Effector memory CD8-positive, alpha-beta T cell (primary cell): Measurements from ENCODE around the gene STARD3.
A peak's percentile ranks its signal among the peaks of the same experiment; 100 is the strongest.
"Not testable (repeated sequence)": the region's sequence is repeated elsewhere in the genome, so short reads cannot be mapped to it uniquely, and the experiment has no call there.

Experiments
- ATAC-seq: fragments of 150-1000 bp; cut with Tn5 transposase; replicated peaks from 2 replicates; pipeline ENCODE4 v1.10.0; 2021; ENCODE audit warnings: mild to moderate bottlenecking, moderate library complexity
- DNase-seq, 3 experiments: peaks; one replicate each; pipeline ENCODE4 v3.0.0; 2021
- H3K27ac Mint-ChIP-seq, 2 donors: one replicate each; pipeline ENCODE4 v1.8.0; 2022; ENCODE audit warnings: mild to moderate bottlenecking in 2 of 2, mixed read lengths in 2 of 2, moderate library complexity in 2 of 2
- H3K27me3 Mint-ChIP-seq, 2 donors: one replicate each; pipeline ENCODE4 v1.8.0; 2022; ENCODE audit warnings: mixed read lengths in 2 of 2
- H3K36me3 Mint-ChIP-seq: one replicate; pipeline ENCODE4 v1.8.0; 2022; ENCODE audit warnings: mild to moderate bottlenecking, moderate library complexity, mixed read lengths; ENCODE audit not compliant: insufficient read depth
- H3K4me1 Mint-ChIP-seq, 2 donors: one replicate each; pipeline ENCODE4 v1.8.0; 2022; ENCODE audit warnings: low read depth in 2 of 2, mixed read lengths in 2 of 2
- H3K4me3 Mint-ChIP-seq, 2 donors: one replicate each; pipeline ENCODE4 v1.8.0; 2022; ENCODE audit warnings: mild to moderate bottlenecking in 2 of 2, mixed read lengths in 2 of 2, moderate library complexity in 2 of 2
- H3K9me3 Mint-ChIP-seq, 2 donors: one replicate each; pipeline ENCODE4 v1.8.0; 2022; ENCODE audit warnings: mixed read lengths in 2 of 2

Gene STARD3

GRCh38 chr17:39702901-39703893 is 66.3 kb downstream of the STARD3 start:
- H3K27me3 Mint-ChIP-seq, result peaks cover 28 to 40% of the 10 kb centered on the region in 2 donors
- H3K36me3 Mint-ChIP-seq, result peaks cover 3% of the 10 kb centered on the region
- H3K27ac Mint-ChIP-seq, result no peak overlapping the region
- H3K9me3 Mint-ChIP-seq, result no peaks in the 10 kb centered on the region
- no peak for DNase-seq
- peaks cover 12 to 13% of the 10 kb centered on the region in 2 donors for H3K4me1 Mint-ChIP-seq
- no peak overlapping the region for H3K4me3 Mint-ChIP-seq
- peak; percentile 37 for ATAC-seq

- peaks cover 3% of the 10 kb centered on the region for H3K36me3 Mint-ChIP-seq
- DNase-seq (no peak), ATAC-seq (no peak)
- H3K4me3 Mint-ChIP-seq, result no peak overlapping the region
- H3K27me3 Mint-ChIP-seq, result peaks cover 25 to 33% of the 10 kb centered on the region in 2 donors
- H3K4me1 Mint-ChIP-seq, result peaks cover 15 to 18% of the 10 kb centered on the region in 2 donors
- no peaks in the 10 kb centered on the region for H3K9me3 Mint-ChIP-seq
- H3K27ac Mint-ChIP-seq, result no peak overlapping the region
These were observed 67.0 kb downstream of the STARD3 start for GRCh38 chr17:39703913-39704312.

- Mint-ChIP-seq H3K27ac (no peak overlapping the region), H3K4me1 (peaks cover 20 to 21% of the 10 kb centered on the region in 2 donors), H3K36me3 (no peaks in the 10 kb centered on the region), H3K9me3 (no peaks in the 10 kb centered on the region), H3K27me3 (peaks cover 14 to 22% of the 10 kb centered on the region in 2 donors), H3K4me3 (no peak overlapping the region)
- DNase-seq, result no peak
- ATAC-seq, result no peak
These were observed 68.0 kb downstream of the STARD3 start for GRCh38 chr17:39704821-39705551.

GRCh38 chr17:39705786-39706348 is 68.9 kb downstream of the STARD3 start:
- no peak for DNase-seq
- ATAC-seq, result no peak
- peaks cover 20 to 21% of the 10 kb centered on the region in 2 donors for H3K4me1 Mint-ChIP-seq
- no peaks in the 10 kb centered on the region for H3K9me3 Mint-ChIP-seq
- no peak overlapping the region for H3K4me3 Mint-ChIP-seq
- no peak overlapping the region for H3K27ac Mint-ChIP-seq
- peaks cover 9 to 13% of the 10 kb centered on the region in 2 donors for H3K27me3 Mint-ChIP-seq
- H3K36me3 Mint-ChIP-seq, result no peaks in the 10 kb centered on the region

GRCh38 chr17:39706383-39706782 is 69.4 kb downstream of the STARD3 start:
- no peak for ATAC-seq
- Mint-ChIP-seq H3K4me1 (peaks cover 20 to 21% of the 10 kb centered on the region in 2 donors), H3K36me3 (no peaks in the 10 kb centered on the region), H3K27me3 (peaks cover 4 to 8% of the 10 kb centered on the region in 2 donors), H3K9me3 (no peaks in the 10 kb centered on the region), H3K27ac (no peak overlapping the region), H3K4me3 (no peak overlapping the region)
- no peak for DNase-seq

- H3K4me3 Mint-ChIP-seq, result peak overlapping the region; percentile 38 to 53
- no peaks in the 10 kb centered on the region for H3K36me3 Mint-ChIP-seq
- no peaks in the 10 kb centered on the region for H3K9me3 Mint-ChIP-seq
- DNase-seq, result no peak
- peak overlapping the region; percentile 77 to 87 for H3K27ac Mint-ChIP-seq
- peak; percentile 18 for ATAC-seq
- peaks cover 0 to 3% of the 10 kb centered on the region in 2 donors for H3K27me3 Mint-ChIP-seq
- H3K4me1 Mint-ChIP-seq, result peaks cover 20 to 21% of the 10 kb centered on the region in 2 donors
These were observed 70.0 kb downstream of the STARD3 start for GRCh38 chr17:39706921-39707337.

- peak overlapping the region; percentile 56 to 61 for H3K4me3 Mint-ChIP-seq
- no peaks in the 10 kb centered on the region for H3K9me3 Mint-ChIP-seq
- H3K36me3 Mint-ChIP-seq, result no peaks in the 10 kb centered on the region
- no peaks in the 10 kb centered on the region for H3K27me3 Mint-ChIP-seq
- peak overlapping the region; percentile 62 to 88 for H3K27ac Mint-ChIP-seq
- ATAC-seq (peak; percentile 66), DNase-seq (no peak)
- peaks cover 20% of the 10 kb centered on the region in 2 donors for H3K4me1 Mint-ChIP-seq
These were observed 72.5 kb downstream of the STARD3 start for GRCh38 chr17:39709319-39709997.

- Mint-ChIP-seq H3K36me3 (no peaks in the 10 kb centered on the region), H3K4me1 (peaks cover 20% of the 10 kb centered on the region in 2 donors), H3K27me3 (no peaks in the 10 kb centered on the region), H3K27ac (peak overlapping the region; percentile 62 to 88), H3K9me3 (no peaks in the 10 kb centered on the region), H3K4me3 (peak overlapping the region; percentile 56 to 61)
- ATAC-seq (no peak), DNase-seq (no peak)
These were observed 73.3 kb downstream of the STARD3 start for GRCh38 chr17:39709998-39710964.

GRCh38 chr17:39711071-39711470 is 74.1 kb downstream of the STARD3 start:
- not testable (repeated sequence) for H3K4me3 Mint-ChIP-seq, ATAC-seq, H3K36me3 Mint-ChIP-seq, H3K27me3 Mint-ChIP-seq, H3K9me3 Mint-ChIP-seq, DNase-seq, H3K27ac Mint-ChIP-seq
- H3K4me1 Mint-ChIP-seq, result peaks cover 20% of the 10 kb centered on the region in 2 donors

- no peak overlapping the region for H3K27ac Mint-ChIP-seq
- H3K36me3 Mint-ChIP-seq, result no peaks in the 10 kb centered on the region
- DNase-seq (no peak), ATAC-seq (no peak)
- no peak overlapping the region for H3K4me3 Mint-ChIP-seq
- peaks cover 17 to 19% of the 10 kb centered on the region in 2 donors for H3K4me1 Mint-ChIP-seq
- H3K27me3 Mint-ChIP-seq, result no peaks in the 10 kb centered on the region
- H3K9me3 Mint-ChIP-seq, result no peaks in the 10 kb centered on the region
These were observed 74.9 kb downstream of the STARD3 start for GRCh38 chr17:39711851-39712250.
